GM12878 (cell line): ENCODE data around the gene NMUR1. TPM values are rescaled to one million over a fixed set of nuclear protein-coding genes. Genes with fewer than 3 reads are reported as not detected.

Experiments
- ATF2 ChIP-seq: IDR thresholded peaks from 2 replicates; pipeline ENCODE4 v1.6.1; 2012; ENCODE audit warnings: low read length, inconsistent platforms
- ATF7 ChIP-seq: fragments of 450-650 bp; IDR thresholded peaks from 2 replicates; pipeline ENCODE4 v1.6.1; 2016; ENCODE audit warnings: low read depth, mild to moderate bottlenecking
- BMI1 ChIP-seq: fragments of 450-650 bp; IDR thresholded peaks from 2 replicates; pipeline ENCODE4 v1.6.1; 2016; ENCODE audit warnings: mild to moderate bottlenecking, moderate library complexity, borderline replicate concordance
- CHD2 ChIP-seq: IDR thresholded peaks from 2 replicates; pipeline ENCODE4 v1.6.1; 2011; ENCODE audit warnings: low read depth, low read length, improper control_type of control experiment, borderline replicate concordance
- CHD4 ChIP-seq: fragments of 200-600 bp; sonication (generic); IDR thresholded peaks from 2 replicates; pipeline ENCODE4 v1.6.1; 2016; ENCODE audit warnings: mild to moderate bottlenecking
- CUX1 ChIP-seq: IDR thresholded peaks from 2 replicates; pipeline ENCODE4 v1.6.1; 2012; ENCODE audit warnings: improper control_type of control experiment, low read depth, low read length; ENCODE audit not compliant: insufficient replicate concordance
- IRF3 ChIP-seq: fragments of 450-650 bp; IDR thresholded peaks from 2 replicates; pipeline ENCODE4 v1.6.1; 2014; ENCODE audit warnings: mild to moderate bottlenecking
- MYC ChIP-seq: IDR thresholded peaks from 2 replicates; pipeline ENCODE4 v1.6.1; 2011; ENCODE audit warnings: mild to moderate bottlenecking, low read length, moderate library complexity, inconsistent platforms; ENCODE audit not compliant: insufficient read depth, insufficient replicate concordance, insufficient read length, severe bottlenecking
- NFYA ChIP-seq: IDR thresholded peaks from 2 replicates; pipeline ENCODE4 v1.6.1; 2011; ENCODE audit warnings: low read depth, mild to moderate bottlenecking, low read length, improper control_type of control experiment, borderline replicate concordance
- POU2F2 ChIP-seq: IDR thresholded peaks from 3 replicates; pipeline ENCODE4 v1.6.1; 2011; ENCODE audit warnings: low read depth, mild to moderate bottlenecking, low read length, borderline replicate concordance
- YY1 ChIP-seq: IDR thresholded peaks from 2 replicates; pipeline ENCODE4 v1.6.1; 2011; ENCODE audit warnings: low read depth, mild to moderate bottlenecking, low read length
- ZNF384 ChIP-seq: IDR thresholded peaks from 2 replicates; pipeline ENCODE4 v1.6.1; 2012; ENCODE audit warnings: low read depth, mild to moderate bottlenecking, low read length, improper control_type of control experiment, borderline replicate concordance
- ZNF592 ChIP-seq: fragments of 450-650 bp; IDR thresholded peaks from 2 replicates; pipeline ENCODE4 v1.6.1; 2017; ENCODE audit warnings: mild to moderate bottlenecking, moderate library complexity
- polyA plus RNA-seq, 11 experiments: library from polyadenylated mRNA; depleted of rRNA in 4 of 11; unstranded in 6 of 11; stranded (reverse) in 5 of 11; fragments of >200 nt; fragmentation: Nextera tagmentation in 4 of 11; fragmentation: Illumina TruSeq in 1 of 11; extraction: Ambion mirVana in 4 of 11; extraction: Trizol in 1 of 11; gene quantifications; 1 replicate in 1 of 11; 2 replicates in 10 of 11; pipeline versions ENCODE4 v1.2.1 to v1.2.3, GENCODE V29; 2011 to 2016; ENCODE audit warnings: inconsistent platforms in 2 of 11, missing spikeins in 2 of 11, low read depth in 1 of 11
- total RNA-seq, 4 experiments: library from RNA; depleted of rRNA in 3 of 4; stranded (reverse); fragments of >200 nt in 3 of 4; fragmentation: Illumina TruSeq in 1 of 4; extraction: Trizol in 1 of 4; gene quantifications; 2 replicates each; pipeline versions ENCODE4 v1.2.1 to v1.2.3, GENCODE V29; 2013 to 2021

NMUR1 gene
- total and polyA plus RNA-seq, 10 of the 15 experiments (the other 5 are each of a cell fraction or from before 2014, with no cell fraction given): under 0.01 to 0.08 (median 0.02) TPM; not detected in 5

- TF ChIP-seq ATF2: no peak
- TF ChIP-seq POU2F2: peak; percentile 90
- peak; percentile 93 for TF ChIP-seq YY1
- TF ChIP-seq ATF7: peak; percentile 18; the same call in 1 of the 2 replicates
- no peak for TF ChIP-seq ZNF384
- no peak for TF ChIP-seq CHD4
- TF ChIP-seq CHD2: 0 out of 2 replicates have a peak, but pooled peaks have one; percentile 56
- no peak for TF ChIP-seq CUX1
- peak; percentile 16; the same call in 1 of the 2 replicates for TF ChIP-seq IRF3
- no peak for TF ChIP-seq NFYA
- TF ChIP-seq BMI1: no peak
- no peak for TF ChIP-seq MYC
- no peak for TF ChIP-seq ZNF592
These were observed 15.9 kb downstream of the NMUR1 start (continued) for GRCh38 chr2:231514225-231514950.
